Activated naive CD8-positive, alpha-beta T cell treated with anti-CD3 and anti-CD28 coated beads for 36 hours (primary cell): ENCODE results near the gene PARP9. TPM values are rescaled to one million over a fixed set of nuclear protein-coding genes. Genes with fewer than 3 reads are reported as not detected.
A peak's percentile ranks its signal among the peaks of the same experiment; 100 is the strongest.

ENCODE experiments used
- DNase-seq: peaks from one replicate; pipeline ENCODE4 v3.0.0; 2021
- H3K27ac Mint-ChIP-seq: one replicate; pipeline ENCODE4 v1.8.0; 2022; ENCODE audit warnings: mild to moderate bottlenecking, moderate library complexity, mixed read lengths
- H3K27me3 Mint-ChIP-seq: one replicate; pipeline ENCODE4 v1.8.0; 2022; ENCODE audit warnings: mild to moderate bottlenecking, mixed read lengths
- H3K36me3 Mint-ChIP-seq: one replicate; pipeline ENCODE4 v1.8.0; 2021; ENCODE audit warnings: mild to moderate bottlenecking, mixed read lengths
- H3K4me1 Mint-ChIP-seq: one replicate; pipeline ENCODE4 v1.8.0; 2021; ENCODE audit warnings: mixed read lengths
- H3K4me3 Mint-ChIP-seq: one replicate; pipeline ENCODE4 v1.8.0; 2022; ENCODE audit warnings: mild to moderate bottlenecking, moderate library complexity, mixed read lengths
- H3K9me3 Mint-ChIP-seq: one replicate; pipeline ENCODE4 v1.8.0; 2022; ENCODE audit warnings: mixed read lengths
- total RNA-seq, 2 experiments: library from RNA; stranded (reverse); gene quantifications; one replicate each; pipeline ENCODE4 v1.2.3, GENCODE V29; 2021

Gene PARP9
- 10 to 100 TPM; 39.0 to 40.9 TPM for total RNA-seq

GRCh38 chr3:122564155-122564912 lies at the start of gene PARP9, which contains the start of gene DTX3L:
Gene PARP9 (minus strand): TSS chr3:122564300. CDS start chr3:122559620, 4,680 bp downstream.
Gene DTX3L (plus strand): TSS chr3:122564338. CDS start chr3:122564427, 89 bp downstream.
- no peaks in the 10 kb centered on the region for H3K9me3 Mint-ChIP-seq
- peaks cover 46% of the 10 kb centered on the region for H3K36me3 Mint-ChIP-seq
- DNase-seq = peak; percentile 86
- H3K27ac Mint-ChIP-seq = peak within 1 kb of the TSS; percentile 99
- H3K4me3 Mint-ChIP-seq = peak within 1 kb of the TSS; percentile 97
- no peaks in the 10 kb centered on the region for H3K27me3 Mint-ChIP-seq
- peaks cover 65% of the 10 kb centered on the region for H3K4me1 Mint-ChIP-seq

DNA sequence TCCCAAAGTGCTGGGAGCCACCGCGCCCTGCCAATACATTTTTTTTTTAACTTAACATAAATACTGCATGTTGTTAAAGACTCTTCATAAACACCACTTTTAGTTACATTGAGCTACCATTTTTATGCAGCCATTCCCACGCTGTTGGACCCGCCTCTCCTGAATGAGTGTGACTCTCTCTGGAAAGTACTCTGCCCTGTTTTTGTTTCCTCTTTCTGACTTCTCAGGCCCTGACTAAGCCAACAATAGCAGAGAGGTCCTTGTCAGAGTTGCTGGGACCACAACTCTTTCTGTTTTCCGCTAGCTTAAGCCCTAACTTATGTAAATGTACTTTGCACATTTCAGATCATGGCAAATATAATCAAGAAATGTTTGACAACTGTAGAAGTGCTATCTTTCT lies 48.6 kb upstream of the PARP9 start:
- no peak overlapping the region for H3K27ac Mint-ChIP-seq
- no peak for DNase-seq

DNA sequence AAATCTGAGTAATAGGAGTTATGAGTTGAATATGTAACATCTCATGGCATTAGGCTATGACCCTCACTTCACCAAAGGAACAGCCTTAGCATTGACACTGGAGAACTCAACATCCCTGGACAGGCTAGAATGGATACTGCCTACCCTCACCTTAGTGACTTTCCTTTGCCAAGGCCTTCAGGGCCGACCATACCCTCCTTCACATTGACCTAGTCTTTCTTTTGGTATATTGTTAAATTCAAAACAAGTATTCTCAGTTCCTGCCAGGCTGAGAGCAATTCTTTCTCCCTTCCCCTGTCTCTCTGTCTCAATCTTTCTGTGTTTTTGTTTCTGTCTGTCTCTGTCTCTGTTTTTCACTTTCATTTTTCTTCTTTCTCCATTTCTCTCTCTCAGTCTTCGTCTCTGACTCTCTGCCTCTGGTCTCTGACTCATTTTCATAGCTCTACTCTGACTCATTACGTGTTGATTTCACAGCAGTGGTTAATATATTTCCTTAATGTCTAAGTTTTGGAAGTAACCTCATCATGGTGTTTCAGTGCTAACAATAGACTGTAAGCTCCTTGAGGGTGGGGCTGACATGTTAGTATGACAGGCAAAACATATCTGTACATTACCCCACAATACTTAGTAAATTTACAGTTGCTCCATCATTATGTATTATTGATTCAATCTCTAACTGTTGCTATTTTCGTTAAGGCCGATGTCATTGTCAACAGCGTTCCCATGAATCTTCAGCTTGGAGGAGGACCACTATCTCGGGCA lies 45.9 kb upstream of the PARP9 start:
- Mint-ChIP-seq H3K27ac (peak overlapping the region; percentile 89), H3K27me3 (no peaks in the 10 kb centered on the region), H3K36me3 (peaks cover 29% of the 10 kb centered on the region), H3K9me3 (peaks cover 11% of the 10 kb centered on the region), H3K4me1 (peaks cover 24% of the 10 kb centered on the region), H3K4me3 (peak overlapping the region; percentile 35)
- peak; percentile 14 for DNase-seq

More for the DNA sequence above, 48.6 kb upstream of the PARP9 start:
- H3K4me3 Mint-ChIP-seq = no peak overlapping the region
- peaks cover 24% of the 10 kb centered on the region for H3K4me1 Mint-ChIP-seq
- peaks cover 11% of the 10 kb centered on the region for H3K9me3 Mint-ChIP-seq
- peaks cover 31% of the 10 kb centered on the region for H3K36me3 Mint-ChIP-seq
- H3K27me3 Mint-ChIP-seq = no peaks in the 10 kb centered on the region

- H3K4me1 Mint-ChIP-seq = peaks cover 24% of the 10 kb centered on the region
- H3K27ac Mint-ChIP-seq = peak overlapping the region; percentile 89
- no peak overlapping the region for H3K4me3 Mint-ChIP-seq
- peaks cover 31% of the 10 kb centered on the region for H3K36me3 Mint-ChIP-seq
- H3K27me3 Mint-ChIP-seq = no peaks in the 10 kb centered on the region
- H3K9me3 Mint-ChIP-seq = peaks cover 11% of the 10 kb centered on the region
- DNase-seq = no peak
Observed at GRCh38 chr3:122608916-122609315, 44.8 kb upstream of the PARP9 start.

GRCh38 chr3:122606330-122606729 lies 42.2 kb upstream of the PARP9 start:
- H3K27ac Mint-ChIP-seq = no peak overlapping the region
- peaks cover 25% of the 10 kb centered on the region for H3K36me3 Mint-ChIP-seq
- no peak for DNase-seq
- peaks cover 8% of the 10 kb centered on the region for H3K9me3 Mint-ChIP-seq
- no peaks in the 10 kb centered on the region for H3K27me3 Mint-ChIP-seq
- H3K4me1 Mint-ChIP-seq = peaks cover 31% of the 10 kb centered on the region
- no peak overlapping the region for H3K4me3 Mint-ChIP-seq

DNA sequence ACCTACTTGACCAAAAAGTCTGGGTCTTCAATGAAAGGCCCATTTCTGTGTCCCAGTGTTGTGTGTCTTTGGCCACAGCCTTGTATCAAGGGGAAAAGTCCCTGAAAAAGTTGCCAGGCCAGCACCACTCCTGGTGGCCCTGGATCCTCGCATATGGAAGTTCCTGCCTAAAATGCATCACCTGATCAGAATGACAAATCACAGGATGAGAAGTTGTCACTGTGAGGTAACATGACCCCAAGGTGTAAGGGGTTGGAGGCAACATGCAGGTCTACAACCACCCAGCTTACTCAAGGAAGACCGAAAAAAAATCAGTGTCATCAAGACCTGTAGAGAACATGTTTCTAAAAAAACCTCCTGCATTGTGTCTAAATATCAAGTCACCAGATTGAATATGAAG lies 39.0 kb upstream of the PARP9 start:
- no peak for DNase-seq
- peaks cover 1% of the 10 kb centered on the region for H3K9me3 Mint-ChIP-seq
- H3K4me1 Mint-ChIP-seq = peaks cover 15% of the 10 kb centered on the region
- no peaks in the 10 kb centered on the region for H3K27me3 Mint-ChIP-seq
- H3K4me3 Mint-ChIP-seq = no peak overlapping the region
- no peak overlapping the region for H3K27ac Mint-ChIP-seq
- peaks cover 16% of the 10 kb centered on the region for H3K36me3 Mint-ChIP-seq

DNA sequence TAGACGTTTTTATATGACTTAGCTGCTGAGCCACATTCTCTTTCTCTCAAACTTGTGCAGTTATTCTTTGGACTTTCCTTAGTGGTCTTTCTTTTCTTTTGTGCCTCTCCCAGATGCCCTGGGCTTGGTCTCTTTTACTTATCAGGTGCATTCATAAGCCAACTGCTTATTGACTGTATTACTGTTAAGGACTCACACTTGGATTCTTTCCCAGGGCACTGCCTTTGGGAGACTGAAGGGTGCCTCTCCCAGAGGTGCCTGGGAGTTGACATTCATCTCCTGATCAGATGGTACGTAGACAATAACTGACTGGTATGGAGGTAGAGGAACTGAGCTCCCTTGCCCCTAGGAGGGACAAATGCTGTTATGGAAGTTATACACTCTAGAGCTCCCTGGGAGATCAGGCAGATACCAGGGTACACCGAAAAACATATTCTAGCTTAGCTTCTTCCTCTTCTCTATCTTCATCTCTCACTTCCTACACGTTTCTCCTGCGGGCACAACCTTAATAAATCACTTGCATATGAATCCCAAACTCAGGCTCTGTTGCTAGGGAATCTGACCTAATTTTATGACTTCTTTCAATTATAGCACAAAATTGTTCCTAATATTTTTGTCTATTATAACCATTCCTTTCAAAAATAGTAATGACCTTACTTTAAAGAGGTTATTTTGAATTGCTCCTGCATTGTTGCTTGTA lies 38.1 kb upstream of the PARP9 start:
- peaks cover 15% of the 10 kb centered on the region for H3K4me1 Mint-ChIP-seq
- H3K9me3 Mint-ChIP-seq = peaks cover 1% of the 10 kb centered on the region
- H3K27ac Mint-ChIP-seq = no peak overlapping the region
- H3K4me3 Mint-ChIP-seq = no peak overlapping the region
- DNase-seq = no peak
- peaks cover 19% of the 10 kb centered on the region for H3K36me3 Mint-ChIP-seq
- H3K27me3 Mint-ChIP-seq = no peaks in the 10 kb centered on the region

- no peak for DNase-seq
- Mint-ChIP-seq H3K27me3 (no peaks in the 10 kb centered on the region), H3K4me3 (no peak overlapping the region), H3K4me1 (peaks cover 11% of the 10 kb centered on the region), H3K27ac (peak overlapping the region; percentile 14), H3K9me3 (peaks cover 2% of the 10 kb centered on the region), H3K36me3 (peaks cover 27% of the 10 kb centered on the region)
Observed at GRCh38 chr3:122598556-122598955, 34.5 kb upstream of the PARP9 start.

- DNase-seq = no peak
- Mint-ChIP-seq H3K9me3 (peaks cover 2% of the 10 kb centered on the region), H3K4me1 (peaks cover 7% of the 10 kb centered on the region), H3K27me3 (no peaks in the 10 kb centered on the region), H3K4me3 (no peak overlapping the region), H3K27ac (peak overlapping the region; percentile 14), H3K36me3 (peaks cover 24% of the 10 kb centered on the region)
Observed at GRCh38 chr3:122598151-122598550, 34.1 kb upstream of the PARP9 start.

DNA sequence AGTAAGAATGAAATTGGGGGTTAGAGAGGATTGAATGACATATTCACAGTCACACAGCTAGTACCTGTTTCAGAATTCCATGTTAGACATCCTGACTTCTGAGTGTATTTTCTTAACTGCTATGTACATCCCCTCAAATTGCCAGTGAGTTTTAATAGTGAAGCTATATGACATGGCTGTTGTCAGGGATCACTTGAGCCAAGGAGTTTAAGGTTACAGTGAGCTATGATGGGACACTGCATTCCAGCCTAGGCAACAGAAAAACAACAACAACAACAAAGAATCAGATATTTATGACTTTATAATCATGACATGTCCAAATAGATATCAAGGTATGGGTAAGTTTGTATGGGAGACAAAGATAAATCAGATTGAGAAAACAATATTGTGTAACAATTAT lies 29.9 kb upstream of the PARP9 start:
- DNase-seq = no peak
- no peaks in the 10 kb centered on the region for H3K27me3 Mint-ChIP-seq
- H3K36me3 Mint-ChIP-seq = peaks cover 29% of the 10 kb centered on the region
- H3K27ac Mint-ChIP-seq = no peak overlapping the region
- H3K4me3 Mint-ChIP-seq = no peak overlapping the region
- H3K9me3 Mint-ChIP-seq = peaks cover 3% of the 10 kb centered on the region
- peaks cover 13% of the 10 kb centered on the region for H3K4me1 Mint-ChIP-seq

DNA sequence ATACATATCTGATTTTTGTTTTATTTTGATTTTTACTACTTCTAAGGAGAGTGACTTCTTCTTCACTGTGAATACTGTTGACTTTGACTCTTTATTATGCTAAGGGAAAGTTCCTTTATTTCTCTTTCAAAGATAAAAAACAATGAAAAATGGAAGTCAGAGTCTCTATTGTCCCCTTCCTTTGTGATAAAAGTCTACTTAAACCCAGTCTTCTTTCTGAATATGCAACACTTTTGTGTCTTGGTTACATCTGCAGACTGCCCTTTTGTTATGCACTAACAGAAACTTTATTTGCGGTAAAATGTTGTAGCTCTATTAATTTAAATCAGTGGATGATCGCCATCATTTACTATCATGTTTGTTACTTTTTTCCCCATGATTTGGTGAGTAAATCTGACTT lies 26.5 kb upstream of the PARP9 start:
- H3K36me3 Mint-ChIP-seq = peaks cover 19% of the 10 kb centered on the region
- peaks cover 31% of the 10 kb centered on the region for H3K4me1 Mint-ChIP-seq
- no peaks in the 10 kb centered on the region for H3K27me3 Mint-ChIP-seq
- H3K4me3 Mint-ChIP-seq = no peak overlapping the region
- no peak overlapping the region for H3K27ac Mint-ChIP-seq
- no peak for DNase-seq
- peaks cover 1% of the 10 kb centered on the region for H3K9me3 Mint-ChIP-seq

GRCh38 chr3:122589297-122589696 lies 25.2 kb upstream of the PARP9 start:
- H3K4me3 Mint-ChIP-seq = no peak overlapping the region
- H3K4me1 Mint-ChIP-seq = peaks cover 37% of the 10 kb centered on the region

GRCh38 chr3:122587572-122587971 lies 23.5 kb upstream of the PARP9 start:
- no peak overlapping the region for H3K4me3 Mint-ChIP-seq
- H3K27me3 Mint-ChIP-seq = no peaks in the 10 kb centered on the region
- H3K9me3 Mint-ChIP-seq = peaks cover 9% of the 10 kb centered on the region
- peaks cover 43% of the 10 kb centered on the region for H3K4me1 Mint-ChIP-seq
- H3K36me3 Mint-ChIP-seq = peaks cover 38% of the 10 kb centered on the region
- no peak for DNase-seq
- H3K27ac Mint-ChIP-seq = no peak overlapping the region

More at GRCh38 chr3:122589297-122589696, 25.2 kb upstream of the PARP9 start:
- no peak for DNase-seq
- H3K36me3 Mint-ChIP-seq = peaks cover 24% of the 10 kb centered on the region
- peaks cover 1% of the 10 kb centered on the region for H3K9me3 Mint-ChIP-seq
- peak overlapping the region; percentile 36 for H3K27ac Mint-ChIP-seq
- H3K27me3 Mint-ChIP-seq = no peaks in the 10 kb centered on the region

GRCh38 chr3:122586773-122587485 lies 22.8 kb upstream of the PARP9 start:
- peaks cover 40% of the 10 kb centered on the region for H3K36me3 Mint-ChIP-seq
- no peaks in the 10 kb centered on the region for H3K27me3 Mint-ChIP-seq

More at GRCh38 chr3:122586773-122587485, 22.8 kb upstream of the PARP9 start:
- Mint-ChIP-seq H3K27ac (peak overlapping the region; percentile 11), H3K9me3 (peaks cover 13% of the 10 kb centered on the region), H3K4me3 (no peak overlapping the region), H3K4me1 (peaks cover 39% of the 10 kb centered on the region)
- DNase-seq = no peak
